ENCODE data around the gene CCDC152. TPM values are rescaled to one million over a fixed set of nuclear protein-coding genes. Genes with fewer than 3 reads are reported as not detected.

CCDC152 gene
- total RNA-seq, 1 donor from 2014 or later: not detected

DNA sequence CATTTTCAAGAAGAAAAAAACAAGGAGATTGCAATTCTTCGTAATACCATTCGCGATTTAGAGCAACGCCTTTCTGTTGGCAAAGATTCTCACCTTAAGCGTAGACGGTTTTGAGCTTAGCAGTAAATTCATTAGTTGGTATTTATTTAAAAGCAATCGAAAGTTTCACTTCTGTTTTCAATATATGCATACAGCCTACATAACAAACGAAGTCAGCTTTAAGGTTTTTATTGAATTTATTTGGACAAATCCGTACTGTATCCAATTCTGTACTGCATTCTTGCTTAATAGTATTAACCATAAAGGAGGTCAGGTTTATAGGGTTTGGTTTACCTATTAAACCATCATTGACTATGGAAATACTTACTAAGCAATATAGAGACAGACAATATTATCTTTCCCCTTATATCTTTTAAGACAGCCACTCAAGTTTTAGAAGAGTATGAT is 43.1 kb downstream of the CCDC152 start:
- Histone ChIP-seq H3K27me3 (no peaks in the 10 kb centered on the region), H3K4me1 (no peaks in the 10 kb centered on the region), H3K4me3 (no peak overlapping the region), H3K27ac (no peak overlapping the region), H3K36me3 (peaks cover 0 to 40% of the 10 kb centered on the region in 2 donors), H3K9me3 (no peaks in the 10 kb centered on the region)
- TF ChIP-seq POLR2AphosphoS5 (IDR thresholded peaks at IDR 0.05; ENCODE audit: insufficient read depth in 1 of 2, low read depth in 1 of 2) (no peak), POLR2A (IDR thresholded peaks at IDR 0.05) (no peak)
- TF ChIP-seq, protein P1, sequence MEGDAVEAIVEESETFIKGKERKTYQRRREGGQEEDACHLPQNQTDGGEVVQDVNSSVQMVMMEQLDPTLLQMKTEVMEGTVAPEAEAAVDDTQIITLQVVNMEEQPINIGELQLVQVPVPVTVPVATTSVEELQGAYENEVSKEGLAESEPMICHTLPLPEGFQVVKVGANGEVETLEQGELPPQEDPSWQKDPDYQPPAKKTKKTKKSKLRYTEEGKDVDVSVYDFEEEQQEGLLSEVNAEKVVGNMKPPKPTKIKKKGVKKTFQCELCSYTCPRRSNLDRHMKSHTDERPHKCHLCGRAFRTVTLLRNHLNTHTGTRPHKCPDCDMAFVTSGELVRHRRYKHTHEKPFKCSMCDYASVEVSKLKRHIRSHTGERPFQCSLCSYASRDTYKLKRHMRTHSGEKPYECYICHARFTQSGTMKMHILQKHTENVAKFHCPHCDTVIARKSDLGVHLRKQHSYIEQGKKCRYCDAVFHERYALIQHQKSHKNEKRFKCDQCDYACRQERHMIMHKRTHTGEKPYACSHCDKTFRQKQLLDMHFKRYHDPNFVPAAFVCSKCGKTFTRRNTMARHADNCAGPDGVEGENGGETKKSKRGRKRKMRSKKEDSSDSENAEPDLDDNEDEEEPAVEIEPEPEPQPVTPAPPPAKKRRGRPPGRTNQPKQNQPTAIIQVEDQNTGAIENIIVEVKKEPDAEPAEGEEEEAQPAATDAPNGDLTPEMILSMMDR (IDR thresholded peaks at IDR 0.05): no peak
- no peak for DNase-seq (ENCODE audit: extremely low spot score in 2 of 2)
- intact Hi-C loops (cut with DNase I): no loop called here

DNA sequence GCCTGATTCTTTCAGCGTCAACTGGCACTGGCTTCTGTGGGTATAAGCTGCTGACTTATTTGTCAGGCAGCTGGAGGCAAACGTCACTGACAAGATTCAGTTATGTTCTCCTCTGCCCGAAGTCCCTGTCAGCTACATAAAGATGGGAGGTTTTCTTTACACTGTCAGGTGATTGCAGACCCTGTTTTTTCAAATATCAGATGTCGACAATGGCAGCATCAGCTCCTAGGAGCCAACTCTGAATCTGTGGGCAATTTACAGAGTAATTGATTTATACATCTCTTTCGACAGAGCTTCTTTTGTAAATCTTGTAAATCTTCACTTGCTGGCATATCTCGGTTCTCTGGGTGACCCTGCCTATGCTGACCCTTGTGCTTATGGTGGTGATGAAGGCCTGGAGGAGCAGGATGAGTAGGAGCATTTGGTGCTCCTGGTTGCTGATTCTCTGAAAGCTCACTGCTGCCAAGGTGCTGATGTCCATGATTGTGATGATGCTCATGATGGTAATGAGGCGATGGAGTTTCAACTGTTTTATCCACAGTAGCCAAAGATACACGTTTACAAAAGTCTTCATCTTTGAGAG is 44.2 kb downstream of the CCDC152 start:
- TF ChIP-seq POLR2AphosphoS5 (IDR thresholded peaks at IDR 0.05; ENCODE audit: insufficient read depth in 1 of 2, low read depth in 1 of 2) (no peak), POLR2A (IDR thresholded peaks at IDR 0.05) (no peak)
- TF ChIP-seq, protein P1 (IDR thresholded peaks at IDR 0.05): no peak
- intact Hi-C loops (cut with DNase I): no loop called here

DNA sequence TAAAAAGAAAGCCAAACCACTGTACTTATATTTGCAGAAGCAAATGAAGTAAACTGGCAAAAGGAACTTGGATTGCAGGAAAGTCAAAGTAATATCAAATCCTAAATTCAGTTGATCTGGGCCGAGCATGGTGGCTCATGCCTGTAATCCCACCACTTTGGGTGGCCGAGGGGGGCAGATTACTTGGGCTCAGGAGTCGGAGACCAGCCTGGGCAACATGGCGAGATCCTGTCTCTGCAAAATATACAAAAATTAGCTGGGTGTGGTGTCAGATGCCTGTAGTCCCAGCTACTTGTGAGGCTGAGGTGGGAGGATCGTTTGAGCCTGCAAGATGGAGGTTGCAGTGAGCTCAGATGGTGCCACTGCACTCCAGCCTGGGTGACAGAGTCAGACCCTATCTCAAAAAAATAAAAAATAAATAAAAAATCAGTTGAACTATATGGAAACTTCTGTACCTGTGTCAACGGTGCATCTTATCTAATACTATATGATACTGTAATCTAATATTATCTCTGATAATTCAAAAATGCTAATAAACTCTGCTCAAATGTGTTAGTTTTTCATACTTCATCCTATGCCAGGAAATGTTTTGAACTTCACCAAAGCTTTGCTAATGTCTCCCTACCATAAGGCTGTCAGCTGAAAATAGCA is 45.0 kb downstream of the CCDC152 start:
- no peak overlapping the region for H3K27ac ChIP-seq
- H3K27me3 ChIP-seq: no peaks in the 10 kb centered on the region
- DNase-seq (ENCODE audit: extremely low spot score in 2 of 2): no peak
- H3K9me3 ChIP-seq: no peaks in the 10 kb centered on the region
- no peaks in the 10 kb centered on the region for H3K4me1 ChIP-seq
- peaks cover 0 to 59% of the 10 kb centered on the region in 2 donors for H3K36me3 ChIP-seq
- no peak for TF ChIP-seq POLR2AphosphoS5 (IDR thresholded peaks at IDR 0.05; ENCODE audit: insufficient read depth in 1 of 2, low read depth in 1 of 2)
- TF ChIP-seq POLR2A (IDR thresholded peaks at IDR 0.05): no peak
- TF ChIP-seq, protein P1 (IDR thresholded peaks at IDR 0.05): no peak
- H3K4me3 ChIP-seq: no peak overlapping the region
- intact Hi-C loops (cut with DNase I): no loop called here

More for the DNA sequence above, 44.2 kb downstream of the CCDC152 start:
- no peak overlapping the region for H3K27ac ChIP-seq
- H3K36me3 ChIP-seq: peaks cover 0 to 51% of the 10 kb centered on the region in 2 donors
- H3K4me3 ChIP-seq: no peak overlapping the region
- H3K27me3 ChIP-seq: no peaks in the 10 kb centered on the region
- H3K4me1 ChIP-seq: no peaks in the 10 kb centered on the region
- no peak for DNase-seq (ENCODE audit: extremely low spot score in 2 of 2)
- H3K9me3 ChIP-seq: no peaks in the 10 kb centered on the region

DNA sequence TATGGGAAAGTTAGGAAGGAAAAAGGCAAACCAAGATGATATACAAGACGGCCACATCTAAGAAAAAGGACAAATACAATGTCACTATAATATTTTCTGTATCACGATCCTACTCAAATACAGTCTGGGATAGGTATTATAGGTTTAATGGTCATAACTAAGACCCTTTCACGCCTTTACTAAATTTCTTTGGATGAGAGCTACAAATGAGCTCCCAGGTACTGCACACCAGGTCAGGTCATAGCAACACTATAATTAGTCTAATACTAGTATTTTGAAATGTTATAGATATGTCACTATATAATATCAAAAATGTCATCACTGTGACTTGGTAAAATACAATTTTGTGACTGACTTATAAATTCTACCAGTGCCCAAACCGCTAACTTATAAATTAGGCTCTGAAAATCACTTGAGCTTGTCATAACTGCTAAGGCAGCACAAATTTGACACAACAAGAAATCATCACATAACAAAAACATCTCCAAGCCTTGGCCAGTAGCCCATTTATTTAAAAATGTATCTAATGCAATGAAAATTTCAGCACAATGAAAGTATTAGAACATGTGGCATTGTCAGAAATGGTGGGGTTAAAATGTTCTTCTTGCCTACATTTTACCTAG is 48.2 kb downstream of the CCDC152 start:
- intact Hi-C loops (cut with DNase I): no loop called here

More for the DNA sequence above, 48.2 kb downstream of the CCDC152 start:
- Histone ChIP-seq H3K27ac (no peak overlapping the region), H3K4me1 (peaks cover 24% of the 10 kb centered on the region), H3K27me3 (no peaks in the 10 kb centered on the region), H3K36me3 (peaks cover 0 to 65% of the 10 kb centered on the region in 2 donors), H3K4me3 (no peak overlapping the region), H3K9me3 (no peaks in the 10 kb centered on the region)
- no peak for DNase-seq (ENCODE audit: extremely low spot score in 2 of 2)
- TF ChIP-seq, protein P1 (IDR thresholded peaks at IDR 0.05): no peak

Measured in vagina (tissue), 2 donors.